22Rv1 (cell line): ENCODE results near the gene ASH1L.

Experiments
- ZFX ChIP-seq: fragments of 450-650 bp; IDR thresholded peaks from 2 replicates; pipeline ENCODE4 v1.6.1; 2017; ENCODE audit warnings: antibody characterized with exemption, borderline replicate concordance
- TF ChIP-seq, protein P1 (sequence below): fragments of 450-650 bp; IDR thresholded peaks from 2 replicates; pipeline ENCODE4 v1.5.1; 2017; ENCODE audit warnings: mild to moderate bottlenecking

GRCh38 chr1:155305881-155306391, 256.7 kb downstream of the ASH1L start:
- TF ChIP-seq, protein P1, sequence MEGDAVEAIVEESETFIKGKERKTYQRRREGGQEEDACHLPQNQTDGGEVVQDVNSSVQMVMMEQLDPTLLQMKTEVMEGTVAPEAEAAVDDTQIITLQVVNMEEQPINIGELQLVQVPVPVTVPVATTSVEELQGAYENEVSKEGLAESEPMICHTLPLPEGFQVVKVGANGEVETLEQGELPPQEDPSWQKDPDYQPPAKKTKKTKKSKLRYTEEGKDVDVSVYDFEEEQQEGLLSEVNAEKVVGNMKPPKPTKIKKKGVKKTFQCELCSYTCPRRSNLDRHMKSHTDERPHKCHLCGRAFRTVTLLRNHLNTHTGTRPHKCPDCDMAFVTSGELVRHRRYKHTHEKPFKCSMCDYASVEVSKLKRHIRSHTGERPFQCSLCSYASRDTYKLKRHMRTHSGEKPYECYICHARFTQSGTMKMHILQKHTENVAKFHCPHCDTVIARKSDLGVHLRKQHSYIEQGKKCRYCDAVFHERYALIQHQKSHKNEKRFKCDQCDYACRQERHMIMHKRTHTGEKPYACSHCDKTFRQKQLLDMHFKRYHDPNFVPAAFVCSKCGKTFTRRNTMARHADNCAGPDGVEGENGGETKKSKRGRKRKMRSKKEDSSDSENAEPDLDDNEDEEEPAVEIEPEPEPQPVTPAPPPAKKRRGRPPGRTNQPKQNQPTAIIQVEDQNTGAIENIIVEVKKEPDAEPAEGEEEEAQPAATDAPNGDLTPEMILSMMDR: no peak
- no peak for TF ChIP-seq ZFX
